Measurements from ENCODE around the gene S100A4.

S100A4 gene

GRCh38 chr1:153519242-153519641, 26.4 kb downstream of the S100A4 start:
- no peaks in the 10 kb centered on the region for H3K9me3 ChIP-seq
- no peaks in the 10 kb centered on the region for H3K27me3 ChIP-seq
- peaks cover 31 to 39% of the 10 kb centered on the region in 2 experiments for H3K4me1 ChIP-seq (ENCODE audit: control insufficient read depth in 1 of 2, insufficient read depth in 1 of 2, low read depth in 1 of 2, low read length in 1 of 2)
- H3K36me3 ChIP-seq, result no peaks in the 10 kb centered on the region
- no peak overlapping the region for H3K4me3 ChIP-seq (ENCODE audit: low read depth in 1 of 2, low read length in 1 of 2)
- H3K27ac ChIP-seq, result no peak overlapping the region
- no peak for TF ChIP-seq CTCF (IDR thresholded peaks at IDR 0.05)

GRCh38 chr1:153515504-153516394, 29.9 kb downstream of the S100A4 start:
- no peak for TF ChIP-seq CTCF (IDR thresholded peaks at IDR 0.05)
- Histone ChIP-seq H3K27ac (peak overlapping the region; percentile 93), H3K4me1 (ENCODE audit: control insufficient read depth in 1 of 2, insufficient read depth in 1 of 2, low read depth in 1 of 2, low read length in 1 of 2) (peaks cover 66 to 72% of the 10 kb centered on the region in 2 experiments), H3K9me3 (no peaks in the 10 kb centered on the region), H3K27me3 (no peaks in the 10 kb centered on the region), H3K4me3 (ENCODE audit: low read depth in 1 of 2, low read length in 1 of 2) (peak overlapping the region; percentile 54), H3K36me3 (no peaks in the 10 kb centered on the region)

GRCh38 chr1:153513666-153514065, 31.9 kb downstream of the S100A4 start:
- Histone ChIP-seq H3K9me3 (no peaks in the 10 kb centered on the region), H3K36me3 (no peaks in the 10 kb centered on the region), H3K27me3 (no peaks in the 10 kb centered on the region), H3K27ac (peak overlapping the region; percentile 93), H3K4me1 (ENCODE audit: control insufficient read depth in 1 of 2, insufficient read depth in 1 of 2, low read depth in 1 of 2, low read length in 1 of 2) (peaks cover 68 to 69% of the 10 kb centered on the region in 2 experiments), H3K4me3 (ENCODE audit: low read depth in 1 of 2, low read length in 1 of 2) (no peak overlapping the region)
- no peak for TF ChIP-seq CTCF (IDR thresholded peaks at IDR 0.05)

GRCh38 chr1:153513023-153513422, 32.6 kb downstream of the S100A4 start:
- H3K36me3 ChIP-seq, result no peaks in the 10 kb centered on the region
- TF ChIP-seq CTCF (IDR thresholded peaks at IDR 0.05), result no peak

GRCh38 chr1:153510984-153511410, 34.6 kb downstream of the S100A4 start:
- Histone ChIP-seq H3K4me3 (ENCODE audit: low read depth in 1 of 2, low read length in 1 of 2) (no peak overlapping the region), H3K9me3 (no peaks in the 10 kb centered on the region), H3K27ac (peak overlapping the region; percentile 17), H3K4me1 (ENCODE audit: control insufficient read depth in 1 of 2, insufficient read depth in 1 of 2, low read depth in 1 of 2, low read length in 1 of 2) (peaks cover 54 to 57% of the 10 kb centered on the region in 2 experiments), H3K36me3 (no peaks in the 10 kb centered on the region), H3K27me3 (no peaks in the 10 kb centered on the region)
- TF ChIP-seq CTCF (IDR thresholded peaks at IDR 0.05), result peak; percentile 85

More at GRCh38 chr1:153513023-153513422, 32.6 kb downstream of the S100A4 start:
- Histone ChIP-seq H3K4me1 (ENCODE audit: control insufficient read depth in 1 of 2, insufficient read depth in 1 of 2, low read depth in 1 of 2, low read length in 1 of 2) (peaks cover 63 to 66% of the 10 kb centered on the region in 2 experiments), H3K27ac (peak overlapping the region; percentile 93), H3K9me3 (no peaks in the 10 kb centered on the region), H3K4me3 (ENCODE audit: low read depth in 1 of 2, low read length in 1 of 2) (no peak overlapping the region), H3K27me3 (no peaks in the 10 kb centered on the region)

All from neutrophil (primary cell).